WTC11 (cell line): ENCODE measurements around the gene TMEM115. TPM values are rescaled to one million over a fixed set of nuclear protein-coding genes. Genes with fewer than 3 reads are reported as not detected.

Source experiments
- ATAC-seq: fragments of 200-7000 bp; cut with Tn5 transposase; 2 replicates; pipeline ENCODE4 v1.10.0; 2021; ENCODE audit warnings: mild to moderate bottlenecking, moderate library complexity
- CTCF ChIA-PET: fragments of 300-600 bp; sonication (Branson Sonifier 250); formaldehyde crosslinking; loops from one replicate; lab custom pipeline; 2021; ENCODE audit warnings: antibody characterized with exemption; lab: Charles Lee
- POLR2A ChIA-PET: fragments of 350-600 bp; sonication (Branson Sonifier 250); formaldehyde crosslinking; loops from one replicate; lab custom pipeline; 2021; ENCODE audit warnings: antibody characterized with exemption; lab: Charles Lee
- DNase-seq: peaks from one replicate; pipeline ENCODE4 v3.0.0; 2021; ENCODE audit warnings: low spot score
- H3K27ac Mint-ChIP-seq: 2 replicates; pipeline ENCODE4 v1.8.0; 2021; ENCODE audit warnings: mixed read lengths
- H3K27me3 Mint-ChIP-seq: 2 replicates; pipeline ENCODE4 v1.8.0; 2021; ENCODE audit warnings: low read depth, mild to moderate bottlenecking, moderate library complexity, mixed read lengths
- H3K36me3 Mint-ChIP-seq: 2 replicates; pipeline ENCODE4 v1.8.0; 2021; ENCODE audit warnings: mixed read lengths
- H3K4me1 Mint-ChIP-seq: 2 replicates; pipeline ENCODE4 v1.8.0; 2022; ENCODE audit warnings: mixed read lengths
- H3K4me3 Mint-ChIP-seq: 2 replicates; pipeline ENCODE4 v1.8.0; 2021; ENCODE audit warnings: mild to moderate bottlenecking, moderate library complexity, mixed read lengths
- H3K9me3 Mint-ChIP-seq: 2 replicates; pipeline ENCODE4 v1.8.0; 2021; ENCODE audit warnings: mixed read lengths
- CREB1 ChIP-seq: sonication (generic); formaldehyde crosslinking; IDR thresholded peaks from 2 replicates; pipeline ENCODE4 v1.8.0; 2023; ENCODE audit warnings: mild to moderate bottlenecking, missing genetic modification reagents
- EMX1 ChIP-seq: fragments of 250-450 bp; sonication (Bioruptor Pico); IDR thresholded peaks from 2 replicates; pipeline ENCODE4 v1.8.0; 2021; ENCODE audit warnings: mild to moderate bottlenecking
- ESRRA ChIP-seq: sonication (generic); formaldehyde crosslinking; IDR thresholded peaks from 2 replicates; pipeline ENCODE4 v1.8.1; 2022; ENCODE audit warnings: mild to moderate bottlenecking, missing genetic modification reagents, borderline replicate concordance
- FOXJ3 ChIP-seq: sonication (generic); formaldehyde crosslinking; IDR thresholded peaks from 2 replicates; pipeline ENCODE4 v1.9.0; 2021; ENCODE audit warnings: missing genetic modification reagents, mild to moderate bottlenecking, borderline replicate concordance
- FOXK1 ChIP-seq: sonication (generic); formaldehyde crosslinking; IDR thresholded peaks from 2 replicates; pipeline ENCODE4 v1.8.0; 2022; ENCODE audit warnings: mild to moderate bottlenecking, moderate library complexity, missing genetic modification reagents
- KAT7 ChIP-seq: sonication (generic); formaldehyde crosslinking; IDR thresholded peaks from 2 replicates; pipeline ENCODE4 v1.8.1; 2023; ENCODE audit warnings: missing genetic modification reagents, mild to moderate bottlenecking, borderline replicate concordance
- NFATC4 ChIP-seq: fragments of 250-450 bp; sonication (Bioruptor Pico); IDR thresholded peaks from 2 replicates; pipeline ENCODE4 v1.9.0; 2021; ENCODE audit warnings: mild to moderate bottlenecking
- NFYB ChIP-seq: sonication (generic); formaldehyde crosslinking; conservative IDR thresholded peaks from 2 replicates; pipeline ENCODE4 v1.8.0; 2022; ENCODE audit warnings: low read depth, missing genetic modification reagents
- NR2C2 ChIP-seq: sonication (generic); formaldehyde crosslinking; IDR thresholded peaks from 2 replicates; pipeline ENCODE4 v1.8.0; 2022; ENCODE audit warnings: mild to moderate bottlenecking, missing genetic modification reagents
- NR3C1 ChIP-seq: sonication (generic); formaldehyde crosslinking; conservative IDR thresholded peaks from 2 replicates; pipeline ENCODE4 v1.8.1; 2023; ENCODE audit warnings: low read depth, mild to moderate bottlenecking, missing genetic modification reagents
- RELA ChIP-seq: sonication (generic); formaldehyde crosslinking; IDR thresholded peaks from 2 replicates; pipeline ENCODE4 v1.8.1; 2022; ENCODE audit warnings: missing genetic modification reagents, mild to moderate bottlenecking, borderline replicate concordance
- SOX15 ChIP-seq: fragments of 250-450 bp; sonication (Bioruptor Pico); IDR thresholded peaks from 2 replicates; pipeline ENCODE4 v1.9.0; 2021; ENCODE audit warnings: mild to moderate bottlenecking
- TEAD1 ChIP-seq: sonication (generic); formaldehyde crosslinking; IDR thresholded peaks from 2 replicates; pipeline ENCODE4 v1.8.0; 2022; ENCODE audit warnings: mild to moderate bottlenecking, missing genetic modification reagents
- TP53 ChIP-seq: sonication (generic); formaldehyde crosslinking; IDR thresholded peaks from 2 replicates; pipeline ENCODE4 v1.8.1; 2023; ENCODE audit warnings: mild to moderate bottlenecking, missing genetic modification reagents
- ZNF263 ChIP-seq: sonication (generic); formaldehyde crosslinking; IDR thresholded peaks from 2 replicates; pipeline ENCODE4 v1.8.1; 2022; ENCODE audit warnings: low read depth, mild to moderate bottlenecking, moderate library complexity, missing genetic modification reagents
- total RNA-seq: library from RNA; stranded (reverse); gene quantifications from 3 replicates; pipeline ENCODE4 v1.2.3, GENCODE V29; 2021
- TF ChIP-seq, protein P1 (sequence below): sonication (generic); formaldehyde crosslinking; IDR thresholded peaks from 2 replicates; pipeline ENCODE4 v1.8.0; 2023; ENCODE audit warnings: mild to moderate bottlenecking, missing genetic modification reagents
- TF ChIP-seq, protein P2 (sequence below): sonication (generic); formaldehyde crosslinking; IDR thresholded peaks from 2 replicates; pipeline ENCODE4 v1.8.1; 2022; ENCODE audit warnings: mild to moderate bottlenecking, missing genetic modification reagents, moderate library complexity, borderline replicate concordance
- TF ChIP-seq, protein P3 (sequence below): sonication (generic); formaldehyde crosslinking; IDR thresholded peaks from 2 replicates; pipeline ENCODE4 v1.8.1; 2022; ENCODE audit warnings: mild to moderate bottlenecking, moderate library complexity, missing genetic modification reagents
- TF ChIP-seq, protein P4 (sequence below): sonication (generic); formaldehyde crosslinking; IDR thresholded peaks from 2 replicates; pipeline ENCODE4 v1.8.0; 2022; ENCODE audit warnings: mild to moderate bottlenecking, missing genetic modification reagents
- TF ChIP-seq, protein P5 (sequence below): sonication (generic); formaldehyde crosslinking; conservative IDR thresholded peaks from 2 replicates; pipeline ENCODE4 v1.8.1; 2023; ENCODE audit warnings: mild to moderate bottlenecking, low read depth, missing genetic modification reagents, moderate library complexity
- TF ChIP-seq, protein P6 (sequence below): sonication (generic); formaldehyde crosslinking; IDR thresholded peaks from 2 replicates; pipeline ENCODE4 v1.8.1; 2022; ENCODE audit warnings: low read depth, missing genetic modification reagents, borderline replicate concordance

TMEM115 gene
- total RNA-seq, 1 experiment from 2014 or later: 30.0 TPM

DNA sequence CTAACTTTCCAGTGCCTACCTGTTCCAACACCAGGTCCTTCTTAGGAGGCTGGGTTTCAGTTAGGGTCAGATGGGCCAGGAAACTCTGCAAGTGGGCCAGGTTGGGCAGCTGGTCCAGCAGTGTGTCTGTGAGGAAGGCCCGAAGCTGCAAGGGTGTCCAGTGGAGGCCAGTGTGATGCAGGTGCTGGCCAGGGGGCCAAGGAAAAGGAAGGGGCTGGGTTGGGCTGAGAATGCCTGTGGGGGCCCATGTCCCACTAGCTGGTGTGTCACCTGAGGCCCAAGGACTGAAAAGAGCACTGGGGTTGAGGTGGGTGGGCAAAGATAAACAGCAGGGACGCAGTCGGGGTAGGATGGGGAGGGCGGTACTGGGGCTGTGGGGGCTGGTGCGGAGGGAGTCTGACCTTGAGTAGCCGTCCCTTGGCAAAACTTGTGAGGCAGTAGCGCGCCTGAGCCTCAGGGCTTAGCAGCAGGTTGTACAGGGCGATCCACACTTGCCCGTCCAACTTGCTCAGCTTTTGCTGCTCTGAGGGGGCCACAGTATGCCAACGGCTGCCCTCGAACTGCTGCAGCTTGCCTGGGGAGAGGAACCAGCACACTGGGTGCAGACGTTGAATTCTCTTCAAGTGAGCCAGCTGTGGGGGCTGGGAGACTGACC lies 17.2 kb downstream of the TMEM115 start:
- ChIA-PET CTCF (interaction anchor here (1.6 to 1.9 kb wide), 3 partner anchors 14 to 270 kb away, joined by 4 to 10 read pairs (median 6); partner anchors contain the start of genes CISH and TUSC2), POLR2A (no interaction called here)
- H3K9me3 Mint-ChIP-seq: no peaks in the 10 kb centered on the region
- H3K4me1 Mint-ChIP-seq: peaks cover 25% of the 10 kb centered on the region
- no peak overlapping the region for H3K27ac Mint-ChIP-seq
- no peak for DNase-seq
- TF ChIP-seq FOXJ3 (CRISPR knock-in tag) (no peak), RELA (CRISPR knock-in tag) (no peak), NFATC4 (CRISPR knock-in tag) (no peak), NR2C2 (no peak), KAT7 (no peak), NFYB (CRISPR knock-in tag) (no peak), SOX15 (CRISPR knock-in tag) (no peak), CREB1 (CRISPR knock-in tag) (no peak), TP53 (CRISPR knock-in tag) (no peak), NR3C1 (CRISPR knock-in tag) (no peak), EMX1 (CRISPR knock-in tag) (no peak), FOXK1 (CRISPR knock-in tag) (no peak), ZNF263 (no peak)
- TF ChIP-seq, protein P1, sequence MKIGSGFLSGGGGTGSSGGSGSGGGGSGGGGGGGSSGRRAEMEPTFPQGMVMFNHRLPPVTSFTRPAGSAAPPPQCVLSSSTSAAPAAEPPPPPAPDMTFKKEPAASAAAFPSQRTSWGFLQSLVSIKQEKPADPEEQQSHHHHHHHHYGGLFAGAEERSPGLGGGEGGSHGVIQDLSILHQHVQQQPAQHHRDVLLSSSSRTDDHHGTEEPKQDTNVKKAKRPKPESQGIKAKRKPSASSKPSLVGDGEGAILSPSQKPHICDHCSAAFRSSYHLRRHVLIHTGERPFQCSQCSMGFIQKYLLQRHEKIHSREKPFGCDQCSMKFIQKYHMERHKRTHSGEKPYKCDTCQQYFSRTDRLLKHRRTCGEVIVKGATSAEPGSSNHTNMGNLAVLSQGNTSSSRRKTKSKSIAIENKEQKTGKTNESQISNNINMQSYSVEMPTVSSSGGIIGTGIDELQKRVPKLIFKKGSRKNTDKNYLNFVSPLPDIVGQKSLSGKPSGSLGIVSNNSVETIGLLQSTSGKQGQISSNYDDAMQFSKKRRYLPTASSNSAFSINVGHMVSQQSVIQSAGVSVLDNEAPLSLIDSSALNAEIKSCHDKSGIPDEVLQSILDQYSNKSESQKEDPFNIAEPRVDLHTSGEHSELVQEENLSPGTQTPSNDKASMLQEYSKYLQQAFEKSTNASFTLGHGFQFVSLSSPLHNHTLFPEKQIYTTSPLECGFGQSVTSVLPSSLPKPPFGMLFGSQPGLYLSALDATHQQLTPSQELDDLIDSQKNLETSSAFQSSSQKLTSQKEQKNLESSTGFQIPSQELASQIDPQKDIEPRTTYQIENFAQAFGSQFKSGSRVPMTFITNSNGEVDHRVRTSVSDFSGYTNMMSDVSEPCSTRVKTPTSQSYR (CRISPR knock-in tag): no peak
- TF ChIP-seq, protein P2, sequence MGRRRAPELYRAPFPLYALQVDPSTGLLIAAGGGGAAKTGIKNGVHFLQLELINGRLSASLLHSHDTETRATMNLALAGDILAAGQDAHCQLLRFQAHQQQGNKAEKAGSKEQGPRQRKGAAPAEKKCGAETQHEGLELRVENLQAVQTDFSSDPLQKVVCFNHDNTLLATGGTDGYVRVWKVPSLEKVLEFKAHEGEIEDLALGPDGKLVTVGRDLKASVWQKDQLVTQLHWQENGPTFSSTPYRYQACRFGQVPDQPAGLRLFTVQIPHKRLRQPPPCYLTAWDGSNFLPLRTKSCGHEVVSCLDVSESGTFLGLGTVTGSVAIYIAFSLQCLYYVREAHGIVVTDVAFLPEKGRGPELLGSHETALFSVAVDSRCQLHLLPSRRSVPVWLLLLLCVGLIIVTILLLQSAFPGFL (CRISPR knock-in tag): no peak
- TF ChIP-seq, all 79 proteins: peak for 0
- H3K36me3 Mint-ChIP-seq: no peaks in the 10 kb centered on the region
- H3K4me3 Mint-ChIP-seq: no peak overlapping the region
- H3K27me3 Mint-ChIP-seq: peaks cover 88% of the 10 kb centered on the region
- no peak for ATAC-seq

DNA sequence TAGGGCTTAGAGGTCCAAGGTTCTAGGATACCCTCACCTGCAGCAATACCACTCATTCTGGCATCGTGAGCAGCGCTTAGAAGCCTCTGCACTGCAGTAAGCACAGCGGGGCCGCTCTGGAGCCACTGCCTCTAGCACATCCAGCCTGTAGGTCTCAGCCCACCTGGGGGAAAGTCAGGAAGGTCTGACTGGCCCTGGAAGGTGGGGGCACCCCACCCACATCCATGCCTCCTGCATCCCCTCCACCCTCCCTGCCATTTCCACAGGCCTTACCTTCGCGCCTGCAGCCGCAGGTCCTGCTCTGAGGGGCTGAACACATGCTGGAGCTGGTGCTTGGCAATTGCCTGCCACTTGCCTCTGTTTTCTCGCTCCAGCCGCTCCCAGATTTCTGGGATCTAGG lies 17.8 kb downstream of the TMEM115 start:
- H3K4me1 Mint-ChIP-seq: peaks cover 27% of the 10 kb centered on the region
- peaks cover 85% of the 10 kb centered on the region for H3K27me3 Mint-ChIP-seq
- TF ChIP-seq, protein P3, sequence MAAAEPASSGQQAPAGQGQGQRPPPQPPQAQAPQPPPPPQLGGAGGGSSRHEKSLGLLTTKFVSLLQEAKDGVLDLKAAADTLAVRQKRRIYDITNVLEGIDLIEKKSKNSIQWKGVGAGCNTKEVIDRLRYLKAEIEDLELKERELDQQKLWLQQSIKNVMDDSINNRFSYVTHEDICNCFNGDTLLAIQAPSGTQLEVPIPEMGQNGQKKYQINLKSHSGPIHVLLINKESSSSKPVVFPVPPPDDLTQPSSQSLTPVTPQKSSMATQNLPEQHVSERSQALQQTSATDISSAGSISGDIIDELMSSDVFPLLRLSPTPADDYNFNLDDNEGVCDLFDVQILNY (CRISPR knock-in tag): no peak
- TF ChIP-seq NFYB (CRISPR knock-in tag) (no peak), FOXK1 (CRISPR knock-in tag) (no peak), TEAD1 (CRISPR knock-in tag) (no peak), ESRRA (CRISPR knock-in tag) (no peak)
- TF ChIP-seq, protein P4, sequence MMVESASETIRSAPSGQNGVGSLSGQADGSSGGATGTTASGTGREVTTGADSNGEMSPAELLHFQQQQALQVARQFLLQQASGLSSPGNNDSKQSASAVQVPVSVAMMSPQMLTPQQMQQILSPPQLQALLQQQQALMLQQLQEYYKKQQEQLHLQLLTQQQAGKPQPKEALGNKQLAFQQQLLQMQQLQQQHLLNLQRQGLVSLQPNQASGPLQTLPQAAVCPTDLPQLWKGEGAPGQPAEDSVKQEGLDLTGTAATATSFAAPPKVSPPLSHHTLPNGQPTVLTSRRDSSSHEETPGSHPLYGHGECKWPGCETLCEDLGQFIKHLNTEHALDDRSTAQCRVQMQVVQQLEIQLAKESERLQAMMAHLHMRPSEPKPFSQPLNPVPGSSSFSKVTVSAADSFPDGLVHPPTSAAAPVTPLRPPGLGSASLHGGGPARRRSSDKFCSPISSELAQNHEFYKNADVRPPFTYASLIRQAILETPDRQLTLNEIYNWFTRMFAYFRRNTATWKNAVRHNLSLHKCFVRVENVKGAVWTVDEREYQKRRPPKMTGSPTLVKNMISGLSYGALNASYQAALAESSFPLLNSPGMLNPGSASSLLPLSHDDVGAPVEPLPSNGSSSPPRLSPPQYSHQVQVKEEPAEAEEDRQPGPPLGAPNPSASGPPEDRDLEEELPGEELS (CRISPR knock-in tag): no peak
- TF ChIP-seq, protein P5, sequence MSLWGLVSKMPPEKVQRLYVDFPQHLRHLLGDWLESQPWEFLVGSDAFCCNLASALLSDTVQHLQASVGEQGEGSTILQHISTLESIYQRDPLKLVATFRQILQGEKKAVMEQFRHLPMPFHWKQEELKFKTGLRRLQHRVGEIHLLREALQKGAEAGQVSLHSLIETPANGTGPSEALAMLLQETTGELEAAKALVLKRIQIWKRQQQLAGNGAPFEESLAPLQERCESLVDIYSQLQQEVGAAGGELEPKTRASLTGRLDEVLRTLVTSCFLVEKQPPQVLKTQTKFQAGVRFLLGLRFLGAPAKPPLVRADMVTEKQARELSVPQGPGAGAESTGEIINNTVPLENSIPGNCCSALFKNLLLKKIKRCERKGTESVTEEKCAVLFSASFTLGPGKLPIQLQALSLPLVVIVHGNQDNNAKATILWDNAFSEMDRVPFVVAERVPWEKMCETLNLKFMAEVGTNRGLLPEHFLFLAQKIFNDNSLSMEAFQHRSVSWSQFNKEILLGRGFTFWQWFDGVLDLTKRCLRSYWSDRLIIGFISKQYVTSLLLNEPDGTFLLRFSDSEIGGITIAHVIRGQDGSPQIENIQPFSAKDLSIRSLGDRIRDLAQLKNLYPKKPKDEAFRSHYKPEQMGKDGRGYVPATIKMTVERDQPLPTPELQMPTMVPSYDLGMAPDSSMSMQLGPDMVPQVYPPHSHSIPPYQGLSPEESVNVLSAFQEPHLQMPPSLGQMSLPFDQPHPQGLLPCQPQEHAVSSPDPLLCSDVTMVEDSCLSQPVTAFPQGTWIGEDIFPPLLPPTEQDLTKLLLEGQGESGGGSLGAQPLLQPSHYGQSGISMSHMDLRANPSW (CRISPR knock-in tag): no peak
- TF ChIP-seq, protein P6, sequence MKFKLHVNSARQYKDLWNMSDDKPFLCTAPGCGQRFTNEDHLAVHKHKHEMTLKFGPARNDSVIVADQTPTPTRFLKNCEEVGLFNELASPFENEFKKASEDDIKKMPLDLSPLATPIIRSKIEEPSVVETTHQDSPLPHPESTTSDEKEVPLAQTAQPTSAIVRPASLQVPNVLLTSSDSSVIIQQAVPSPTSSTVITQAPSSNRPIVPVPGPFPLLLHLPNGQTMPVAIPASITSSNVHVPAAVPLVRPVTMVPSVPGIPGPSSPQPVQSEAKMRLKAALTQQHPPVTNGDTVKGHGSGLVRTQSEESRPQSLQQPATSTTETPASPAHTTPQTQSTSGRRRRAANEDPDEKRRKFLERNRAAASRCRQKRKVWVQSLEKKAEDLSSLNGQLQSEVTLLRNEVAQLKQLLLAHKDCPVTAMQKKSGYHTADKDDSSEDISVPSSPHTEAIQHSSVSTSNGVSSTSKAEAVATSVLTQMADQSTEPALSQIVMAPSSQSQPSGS: no peak
- TF ChIP-seq, all 79 proteins: peak for 0
- peak overlapping the region; percentile 65 for H3K4me3 Mint-ChIP-seq
- no peaks in the 10 kb centered on the region for H3K36me3 Mint-ChIP-seq
- CTCF ChIA-PET: interaction anchor here (0.7 to 1.9 kb wide), 7 partner anchors 13 to 270 kb away, joined by 4 to 10 read pairs (median 4); partner anchors contain the start of genes CISH, HYAL3, NAA80 and TUSC2
- ATAC-seq (no peak), DNase-seq (no peak)
- no peak overlapping the region for H3K27ac Mint-ChIP-seq
- POLR2A ChIA-PET: no interaction called here
- H3K9me3 Mint-ChIP-seq: no peaks in the 10 kb centered on the region
